SHP77 (cell line): ENCODE data around the gene GGTLC1.
A peak's percentile ranks its signal among the peaks of the same experiment; 100 is the strongest.

Experiments used
- DNase-seq, 2 experiments: peaks; one replicate each; lab custom pipeline; 2025; lab: John Stamatoyannopoulos, UW

Gene GGTLC1

DNA sequence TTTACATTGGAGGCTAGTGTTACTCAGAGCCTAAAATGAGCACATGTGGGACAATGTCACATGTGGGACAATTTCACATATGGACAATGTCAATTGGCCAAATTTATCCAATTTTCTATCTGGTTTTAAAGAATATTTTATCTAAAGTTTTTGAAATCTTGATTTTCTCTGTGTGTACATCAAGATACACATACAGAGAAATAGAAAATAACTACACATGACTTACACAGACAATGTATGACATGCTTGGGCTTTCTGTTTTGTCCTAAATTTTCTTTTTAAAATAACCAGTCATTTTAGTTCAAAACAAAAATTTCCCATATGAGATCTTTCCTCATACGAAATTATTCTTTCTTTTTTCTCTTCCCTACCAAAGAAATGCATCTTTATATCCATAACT lies 24.6 kb downstream of the GGTLC1 start:
- no peak for DNase-seq

DNA sequence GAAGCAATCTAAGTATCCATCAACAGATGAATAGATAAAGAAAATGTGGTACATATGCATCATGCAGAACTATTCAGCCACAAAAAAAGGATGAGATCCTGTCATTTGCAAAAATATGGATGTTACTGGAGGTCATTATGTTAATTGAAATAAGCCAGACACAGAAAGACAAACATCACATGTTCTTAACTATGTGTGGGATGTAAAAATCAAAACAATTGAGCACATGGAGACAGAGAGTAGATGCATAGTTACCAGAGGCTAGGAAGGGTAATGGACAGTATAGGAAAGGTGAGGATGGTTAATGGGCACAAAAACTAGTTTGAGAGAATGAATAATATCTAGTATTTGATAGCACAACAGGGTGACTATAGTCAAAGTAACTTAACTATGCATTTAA lies 26.3 kb downstream of the GGTLC1 start:
- DNase-seq, result no peak

DNA sequence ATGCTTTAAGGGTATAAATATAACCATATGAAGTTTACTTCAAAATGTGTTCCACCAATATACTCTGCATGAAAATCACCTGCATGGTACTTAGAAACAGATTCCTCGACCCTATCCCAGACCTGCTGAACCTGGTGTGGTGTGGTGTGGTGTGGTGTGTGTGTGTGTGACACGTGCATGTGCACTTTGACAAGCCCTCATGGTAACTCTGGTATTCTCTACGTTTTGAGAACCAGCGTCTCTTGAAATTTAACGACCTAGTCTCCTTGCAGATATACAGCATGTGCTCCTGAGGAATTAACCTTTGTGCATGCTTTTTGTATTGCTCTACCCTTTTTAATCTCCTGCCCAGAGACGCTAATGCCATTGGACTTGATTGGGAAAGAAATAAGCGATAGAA lies 29.5 kb downstream of the GGTLC1 start:
- DNase-seq, result no peak

DNA sequence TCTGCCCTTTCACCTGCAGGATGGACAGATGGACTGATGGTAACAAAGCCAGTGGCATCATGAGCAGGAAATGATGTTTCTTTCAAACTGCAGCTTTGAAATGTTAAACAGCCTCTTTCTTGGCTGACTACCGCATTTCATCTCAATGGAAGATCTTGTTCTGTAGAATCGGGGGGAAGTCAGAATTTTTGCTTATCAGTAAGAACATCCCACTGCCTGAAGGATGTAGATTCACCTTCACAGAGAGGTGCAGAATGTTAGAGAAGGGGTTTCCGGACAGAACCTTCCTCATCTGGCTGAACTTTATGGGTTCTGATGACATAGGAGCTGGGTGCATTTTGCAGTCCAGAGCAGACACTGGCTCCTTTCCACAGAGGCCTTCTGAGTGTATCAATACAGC lies 32.7 kb downstream of the GGTLC1 start:
- DNase-seq, result no peak

DNA sequence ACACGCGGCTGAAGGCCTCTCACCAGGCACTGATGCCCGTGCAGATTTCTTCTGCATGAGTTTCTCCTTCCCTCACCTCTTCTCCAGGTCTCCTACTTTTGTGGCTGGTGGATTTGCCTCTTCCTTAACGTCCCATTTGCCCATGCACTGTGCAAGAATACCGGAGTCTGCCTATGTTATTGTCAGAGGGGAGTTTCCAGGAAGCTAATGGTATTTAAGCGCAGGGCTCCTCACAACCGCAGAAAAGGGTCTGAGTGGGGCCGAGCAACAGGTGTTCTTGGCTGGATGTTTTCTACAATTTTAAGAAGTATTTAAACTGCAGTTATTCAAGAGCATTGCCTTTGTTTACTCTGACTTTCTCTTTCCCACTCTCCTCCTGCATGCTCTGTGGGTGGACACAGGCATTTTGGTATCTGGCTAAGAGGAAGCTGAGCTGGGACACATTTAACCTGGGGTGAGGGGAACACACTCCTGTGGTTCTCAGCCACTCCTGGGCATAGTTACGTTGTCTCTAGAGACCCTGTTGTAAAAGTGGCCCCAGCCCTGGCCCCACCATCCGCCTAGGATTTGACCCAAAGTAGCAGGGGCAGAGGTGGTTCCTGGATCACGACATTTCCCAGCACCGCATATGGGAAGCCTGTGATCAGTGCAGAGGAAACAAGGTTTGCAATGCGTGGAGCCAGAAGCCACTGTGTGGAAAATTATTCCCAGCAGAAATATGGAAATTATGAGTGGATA lies 34.4 kb downstream of the GGTLC1 start:
- DNase-seq, result no peak

DNA sequence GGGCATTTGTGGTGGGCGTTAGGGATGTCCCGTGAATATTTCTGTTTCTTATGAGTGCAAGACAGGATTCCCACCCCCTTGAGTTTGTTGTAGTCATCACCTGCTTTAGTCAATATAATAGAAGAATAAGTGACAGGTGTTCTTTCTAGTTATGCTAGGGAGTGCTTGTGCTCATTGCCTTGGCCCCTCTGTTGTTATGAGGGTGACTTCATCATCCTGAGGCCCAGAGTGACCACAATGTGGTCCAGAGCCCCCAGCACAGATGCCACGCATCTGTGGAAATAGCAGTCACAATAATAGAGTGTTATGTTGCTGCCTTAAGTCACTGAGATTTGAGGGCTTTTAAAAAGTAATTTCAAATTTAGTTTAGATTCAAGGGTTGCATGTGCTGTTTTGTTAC lies 42.4 kb downstream of the GGTLC1 start:
- DNase-seq, result no peak

DNA sequence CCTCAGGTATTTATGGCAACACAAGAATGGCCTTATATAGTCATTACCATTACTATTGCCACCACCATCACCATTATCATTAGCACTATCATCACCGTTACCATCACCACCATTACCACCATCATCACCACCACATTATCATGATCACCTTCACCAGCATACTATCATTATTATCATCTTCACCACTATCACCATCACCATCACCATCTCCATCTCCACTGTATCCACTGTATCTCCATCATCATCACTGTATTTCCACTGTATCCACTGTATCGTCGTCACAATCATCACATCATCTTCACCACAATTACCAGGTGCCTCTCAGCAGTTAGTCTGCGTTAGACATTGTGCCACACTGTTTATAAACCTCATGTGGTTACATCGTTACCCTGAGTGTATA lies 45.3 kb downstream of the GGTLC1 start:
- no peak for DNase-seq

DNA sequence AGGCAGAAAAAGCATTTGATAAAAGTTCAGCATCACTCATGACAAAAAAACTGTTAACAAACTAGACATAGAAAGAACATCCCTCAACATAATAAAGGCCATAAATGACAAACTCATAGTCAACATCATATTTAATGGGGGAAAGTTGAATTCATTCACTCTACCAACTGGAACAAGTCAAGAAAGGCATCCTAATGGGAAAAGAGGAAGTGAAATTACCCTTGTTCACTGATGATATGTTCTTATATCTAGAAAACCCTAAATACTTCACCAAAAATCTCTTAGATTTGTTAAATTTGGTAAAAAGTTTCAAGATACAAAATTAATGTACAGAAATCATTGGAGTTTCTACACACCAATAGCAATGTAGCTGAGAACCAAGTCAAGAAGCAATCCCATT lies 48.9 kb downstream of the GGTLC1 start:
- DNase-seq, result no peak

DNA sequence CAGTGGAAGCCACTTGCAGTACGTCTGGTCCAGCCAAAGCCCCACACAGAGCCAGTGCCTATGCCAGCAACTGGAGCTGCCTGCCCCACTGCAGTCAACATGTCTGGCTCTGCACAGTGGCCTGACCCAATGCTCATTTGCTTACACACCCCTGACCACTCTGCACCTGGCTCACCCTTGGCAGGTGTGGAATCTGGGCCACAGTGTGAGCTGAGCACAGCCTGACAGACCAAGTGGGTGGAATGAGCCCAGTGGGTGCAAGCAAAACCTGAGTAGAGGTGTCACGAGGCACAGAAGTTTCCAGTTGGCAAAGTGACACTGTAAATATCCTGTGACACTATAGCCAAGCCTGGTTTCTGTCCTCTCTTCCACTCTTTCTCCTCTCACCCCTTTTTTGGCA lies 49.5 kb downstream of the GGTLC1 start:
- DNase-seq, result no peak

DNA sequence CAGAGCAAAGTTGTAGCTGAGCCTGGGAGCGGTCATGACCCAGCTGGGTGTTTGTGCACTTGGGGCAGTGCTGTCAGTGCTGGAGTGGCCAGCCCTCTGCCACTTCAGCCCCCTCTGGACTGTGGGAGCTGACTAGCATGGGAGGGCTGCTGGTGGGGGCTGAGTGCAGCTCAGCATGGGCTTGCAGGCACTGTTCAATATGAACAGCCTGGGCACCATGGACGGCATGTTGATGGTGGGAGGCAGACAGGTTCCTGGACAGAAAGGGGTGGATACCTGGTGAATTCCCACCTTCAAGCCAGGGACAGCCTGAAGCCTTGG lies 50.5 kb downstream of the GGTLC1 start:
- no peak for DNase-seq

DNA sequence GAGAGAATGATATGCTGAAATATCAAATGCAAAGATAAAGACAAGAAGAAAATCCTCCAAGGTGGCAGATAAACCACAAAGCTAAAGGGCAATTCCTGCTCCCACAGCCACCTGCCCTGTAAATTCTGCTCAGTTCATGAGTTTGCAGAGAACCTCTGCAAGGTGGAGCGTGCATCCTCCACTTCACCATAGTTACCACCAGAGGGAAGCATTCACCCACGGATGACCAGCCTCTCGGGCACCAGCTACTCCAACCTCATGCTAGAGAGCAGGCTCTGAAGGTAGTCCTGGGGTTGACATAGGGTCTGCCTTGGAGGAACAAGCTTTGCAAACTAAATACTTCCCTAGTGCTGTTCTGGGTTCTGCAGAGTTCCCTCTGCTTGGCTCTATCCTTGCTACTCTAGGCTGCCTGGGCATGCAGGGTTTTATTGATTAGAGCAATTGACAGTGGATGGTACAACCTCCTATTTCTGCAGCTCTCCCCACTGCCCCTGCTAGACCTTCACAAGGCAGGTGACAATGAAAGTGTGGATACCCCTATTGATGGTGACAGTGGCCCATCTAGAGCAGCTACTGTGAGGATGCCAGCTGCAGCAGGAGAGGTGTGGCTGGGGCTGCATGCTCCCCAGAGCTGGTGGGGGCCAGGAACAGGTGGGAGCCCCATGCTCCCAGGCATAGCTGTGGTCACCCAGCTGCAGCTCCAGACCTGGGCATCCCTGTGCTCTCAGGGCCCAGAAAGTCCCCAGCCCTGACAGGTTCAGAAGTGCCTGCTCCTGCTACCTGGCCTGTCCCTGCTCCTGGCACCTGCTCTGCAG lies 51.1 kb downstream of the GGTLC1 start:
- DNase-seq, result peak; percentile 45 to 55
